CD4-positive, alpha-beta T cell treated with Interleukin-2 at 100 ng/mL for 4 hours (primary cell): Measurements from ENCODE around the gene GTF2B.
"Not testable (repeated sequence)": the region's sequence is repeated elsewhere in the genome, so short reads cannot be mapped to it uniquely, and the experiment has no call there.

Source experiments
- DNase-seq: peaks from one replicate; pipeline ENCODE4 v3.0.0-alpha.2; 2020; ENCODE audit warnings: low spot score

GTF2B gene

GRCh38 chr1:88891318-88891950, at the start of gene GTF2B:
Gene GTF2B, minus strand, starts transcription at chr1:88891567. Its CDS starts 68 bp downstream, at chr1:88891499.
- DNase-seq = peak; percentile 97

- DNase-seq = not testable (repeated sequence)
Observed at GRCh38 chr1:88938528-88938927, 47.2 kb upstream of the GTF2B start.

GRCh38 chr1:88936760-88937342, 45.5 kb upstream of the GTF2B start:
- no peak for DNase-seq

GRCh38 chr1:88936223-88936523, 44.8 kb upstream of the GTF2B start:
- DNase-seq = no peak

- peak; percentile 52 for DNase-seq
Observed at GRCh38 chr1:88935522-88936222, 44.3 kb upstream of the GTF2B start.

- not testable (repeated sequence) for DNase-seq
Observed at GRCh38 chr1:88930176-88930575, 38.8 kb upstream of the GTF2B start.

- no peak for DNase-seq
Observed at GRCh38 chr1:88923224-88923623, 31.9 kb upstream of the GTF2B start.

GRCh38 chr1:88922214-88922613, 30.8 kb upstream of the GTF2B start:
- DNase-seq = no peak

- no peak for DNase-seq
Observed at GRCh38 chr1:88920845-88921244, 29.5 kb upstream of the GTF2B start.

GRCh38 chr1:88917321-88918025, 26.1 kb upstream of the GTF2B start:
- no peak for DNase-seq

- no peak for DNase-seq
Observed at GRCh38 chr1:88916883-88917282, 25.5 kb upstream of the GTF2B start.

GRCh38 chr1:88911800-88912199, 20.4 kb upstream of the GTF2B start:
- DNase-seq = not testable (repeated sequence)

- DNase-seq = no peak
Observed at GRCh38 chr1:88911161-88911560, 19.8 kb upstream of the GTF2B start.

- DNase-seq = no peak
Observed at GRCh38 chr1:88910401-88910800, 19.0 kb upstream of the GTF2B start.

GRCh38 chr1:88900883-88901282, 9.5 kb upstream of the GTF2B start:
- DNase-seq = no peak

- no peak for DNase-seq
Observed at GRCh38 chr1:88897070-88897730, 5.8 kb upstream of the GTF2B start.

GRCh38 chr1:88892357-88892877, 1.1 kb upstream of the GTF2B start:
- DNase-seq = peak; percentile 29

GRCh38 chr1:88891951-88892340, 579 bp upstream of the GTF2B start:
- peak; percentile 11 for DNase-seq

- peak; percentile 27 for DNase-seq
Observed at GRCh38 chr1:88890791-88891317, 513 bp downstream of the GTF2B start.

- DNase-seq = no peak
Observed at GRCh38 chr1:88890131-88890530, 1.2 kb downstream of the GTF2B start.

- DNase-seq = peak; percentile 31
Observed at GRCh38 chr1:88888750-88889149, 2.6 kb downstream of the GTF2B start.

GRCh38 chr1:88885933-88886332, 5.4 kb downstream of the GTF2B start:
- DNase-seq = no peak
